ENCODE measurements around the gene EHMT1. TPM values are rescaled to one million over a fixed set of nuclear protein-coding genes. Genes with fewer than 3 reads are reported as not detected.

Gene EHMT1
- total RNA-seq, 1 donor, result 31.4 TPM

GRCh38 chr9:137583347-137583746 is 35.5 kb upstream of the EHMT1 start:
- DNase-seq (ENCODE audit: low read depth), result no peak
- TF ChIP-seq CTCF (IDR thresholded peaks at IDR 0.05; ENCODE audit: insufficient read depth, low read length), result no peak
- no peak overlapping the region for H3K4me3 ChIP-seq (ENCODE audit: low read depth, low read length)

- no peak for TF ChIP-seq CTCF (IDR thresholded peaks at IDR 0.05; ENCODE audit: insufficient read depth, low read length)
- DNase-seq (ENCODE audit: low read depth), result no peak
- H3K4me3 ChIP-seq (ENCODE audit: low read depth, low read length), result no peak overlapping the region
Measured at GRCh38 chr9:137583957-137584356, 34.8 kb upstream of the EHMT1 start.

GRCh38 chr9:137586854-137587253 is 32.0 kb upstream of the EHMT1 start:
- no peak for DNase-seq (ENCODE audit: low read depth)
- TF ChIP-seq CTCF (IDR thresholded peaks at IDR 0.05; ENCODE audit: insufficient read depth, low read length), result no peak
- H3K4me3 ChIP-seq (ENCODE audit: low read depth, low read length), result no peak overlapping the region

- no peak for DNase-seq (ENCODE audit: low read depth)
- no peak for TF ChIP-seq CTCF (IDR thresholded peaks at IDR 0.05; ENCODE audit: insufficient read depth, low read length)
- H3K4me3 ChIP-seq (ENCODE audit: low read depth, low read length), result no peak overlapping the region
Measured at GRCh38 chr9:137588311-137588710, 30.5 kb upstream of the EHMT1 start.

GRCh38 chr9:137588891-137589290 is 29.9 kb upstream of the EHMT1 start:
- peak overlapping the region; percentile 77 for H3K4me3 ChIP-seq (ENCODE audit: low read depth, low read length)
- TF ChIP-seq CTCF (IDR thresholded peaks at IDR 0.05; ENCODE audit: insufficient read depth, low read length), result no peak
- no peak for DNase-seq (ENCODE audit: low read depth)

GRCh38 chr9:137589441-137590122 is 29.2 kb upstream of the EHMT1 start:
- no peak for DNase-seq (ENCODE audit: low read depth)
- no peak for TF ChIP-seq CTCF (IDR thresholded peaks at IDR 0.05; ENCODE audit: insufficient read depth, low read length)

GRCh38 chr9:137590123-137590468 is 28.7 kb upstream of the EHMT1 start:
- peak overlapping the region; percentile 77 for H3K4me3 ChIP-seq (ENCODE audit: low read depth, low read length)
- TF ChIP-seq CTCF (IDR thresholded peaks at IDR 0.05; ENCODE audit: insufficient read depth, low read length), result no peak

More at GRCh38 chr9:137589441-137590122, 29.2 kb upstream of the EHMT1 start:
- H3K4me3 ChIP-seq (ENCODE audit: low read depth, low read length), result peak overlapping the region; percentile 77

More at GRCh38 chr9:137590123-137590468, 28.7 kb upstream of the EHMT1 start:
- DNase-seq (ENCODE audit: low read depth), result no peak

Measured in fibroblast of the aortic adventitia (primary cell).